ENCODE results near the gene SIPA1L3.

The SIPA1L3 gene

DNA sequence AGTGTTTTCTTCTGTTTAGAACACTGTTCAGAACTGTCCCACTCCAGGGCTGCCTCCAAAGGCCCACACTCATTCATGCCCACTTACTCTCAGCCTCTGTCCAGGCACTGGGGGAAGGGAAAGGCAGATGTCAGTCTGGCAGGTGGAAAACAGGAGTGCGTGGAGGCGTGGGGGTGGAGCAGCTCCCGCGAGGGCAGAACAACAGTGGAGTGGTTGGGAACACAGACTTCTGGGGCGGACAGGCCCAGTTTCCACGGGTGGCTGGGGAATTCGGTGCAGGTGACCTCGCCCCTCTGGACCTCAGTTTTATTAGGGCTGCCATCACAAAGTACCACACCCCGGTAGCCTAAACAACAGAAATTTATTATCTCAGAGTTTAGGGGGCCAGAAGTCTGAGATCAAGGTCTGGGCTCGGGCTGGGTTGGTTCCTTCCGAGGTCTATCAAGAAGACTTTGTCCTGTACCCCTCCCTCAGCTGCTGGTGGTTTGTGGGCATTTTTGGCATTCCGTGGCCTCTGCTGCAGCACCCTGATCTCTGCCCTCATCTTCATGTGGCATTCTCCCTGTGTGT, 59.7 kb downstream of the SIPA1L3 start:
- WGBS, 2 donors (ENCODE audit: extremely low coverage in 2 of 2, insufficient read length in 2 of 2, insufficient replicate concordance in 1 of 2) = no CpG with 5 or more reads among the region's 12 CpGs
- peaks cover 2 to 11% of the 10 kb centered on the region in 2 donors for H3K4me1 ChIP-seq (ENCODE audit: control insufficient read depth in 2 of 2, insufficient read depth in 1 of 2, low read depth in 1 of 2, low read length in 2 of 2)
- no peak for DNase-seq (ENCODE audit: low spot score)
- H3K4ac ChIP-seq (ENCODE audit: low read length) = no peak overlapping the region
- peak overlapping the region; percentile 13 for H3K27ac ChIP-seq (replicated peaks; ENCODE audit: low read length)
- no peak overlapping the region for H3K4me2 ChIP-seq (ENCODE audit: insufficient read depth, low read length, poor library complexity, severe bottlenecking)
- no peak overlapping the region for H2AFZ ChIP-seq (ENCODE audit: low read length)
- H2BK15ac ChIP-seq (ENCODE audit: low read length) = peak overlapping the region; percentile 75
- H3K36me3 ChIP-seq (replicated peaks in 1 of 2; ENCODE audit: control insufficient read depth in 2 of 2, insufficient read depth in 2 of 2, low read length in 2 of 2) = no peaks in the 10 kb centered on the region
- peak overlapping the region; percentile 91 for H3K14ac ChIP-seq (ENCODE audit: low read length)
- H3K27me3 ChIP-seq (ENCODE audit: control insufficient read depth in 3 of 3, insufficient read depth in 3 of 3, low read depth in 1 of 3, low read length in 3 of 3) = no peaks in the 10 kb centered on the region
- peak overlapping the region; percentile 76 for H2BK5ac ChIP-seq (ENCODE audit: low read length)
- H3K18ac ChIP-seq (ENCODE audit: low read length) = peak overlapping the region; percentile 89
- H2BK12ac ChIP-seq (ENCODE audit: low read length) = peak overlapping the region; percentile 36
- H3K9me3 ChIP-seq (replicated peaks in 1 of 2; ENCODE audit: control insufficient read depth in 2 of 2, insufficient read depth in 1 of 2, low read depth in 1 of 2, low read length in 2 of 2) = peaks cover 5 to 19% of the 10 kb centered on the region in 2 donors
- no peak overlapping the region for H3K4me3 ChIP-seq (ENCODE audit: low read length in 2 of 2)
- H2BK120ac ChIP-seq (ENCODE audit: low read depth, low read length) = no peak overlapping the region
- peak overlapping the region; percentile 70 for H3K23ac ChIP-seq (ENCODE audit: low read depth, low read length, poor library complexity)
- no peak overlapping the region for H4K91ac ChIP-seq (ENCODE audit: low read depth, low read length, poor library complexity)
- peak overlapping the region; percentile 86 for H2AK5ac ChIP-seq (ENCODE audit: low read depth, low read length)
- no peak overlapping the region for H3K9ac ChIP-seq (ENCODE audit: low read depth, low read length, poor library complexity)
- H4K8ac ChIP-seq (ENCODE audit: low read depth, low read length) = no peak overlapping the region
- H3K79me1 ChIP-seq (ENCODE audit: low read depth, low read length) = no peaks in the 10 kb centered on the region

DNA sequence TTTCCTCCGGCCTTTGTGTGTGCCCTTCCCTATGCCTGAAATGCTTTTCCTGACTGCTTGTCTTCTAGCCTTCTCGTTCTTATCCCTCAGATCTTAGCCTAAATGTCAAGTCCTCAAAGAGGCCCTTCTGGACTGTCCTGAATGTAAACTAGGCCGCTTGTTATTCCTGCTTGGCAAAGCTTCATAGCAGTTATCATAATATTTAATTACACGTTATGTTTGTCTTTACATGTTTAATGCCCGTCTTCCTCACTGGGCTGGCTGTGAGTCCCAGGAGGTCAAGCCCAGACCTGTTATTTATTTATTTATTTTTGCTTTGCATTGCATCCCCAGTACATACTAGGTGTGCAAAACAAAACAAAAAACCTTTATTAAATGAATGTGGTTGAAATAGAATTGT, 62.7 kb downstream of the SIPA1L3 start:
- Histone ChIP-seq H2BK12ac (ENCODE audit: low read length) (no peak overlapping the region), H3K9me3 (replicated peaks in 1 of 2; ENCODE audit: control insufficient read depth in 2 of 2, insufficient read depth in 1 of 2, low read depth in 1 of 2, low read length in 2 of 2) (peaks cover 5 to 27% of the 10 kb centered on the region in 2 donors), H4K91ac (ENCODE audit: low read depth, low read length, poor library complexity) (no peak overlapping the region)

DNA sequence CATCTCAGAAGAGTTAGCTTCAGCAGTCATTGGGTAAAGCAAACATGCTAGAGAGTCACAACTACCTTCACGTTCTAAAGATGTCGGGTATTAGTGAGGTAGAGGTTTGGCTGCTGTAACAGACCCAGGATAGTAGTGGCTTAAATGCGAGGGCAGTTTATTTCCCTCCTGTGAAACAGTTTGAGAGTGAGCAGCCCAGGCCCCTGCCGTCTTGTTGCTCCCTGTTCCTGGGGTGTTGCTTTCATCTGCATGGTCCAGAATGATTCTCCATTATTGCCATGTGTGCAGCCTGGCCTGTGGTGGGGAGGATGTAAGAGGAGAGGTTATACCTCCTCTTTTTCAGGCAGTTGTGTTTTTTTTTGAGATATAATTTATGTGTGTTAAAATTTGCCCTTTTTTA, 63.7 kb downstream of the SIPA1L3 start:
- no peak overlapping the region for H2BK5ac ChIP-seq (ENCODE audit: low read length)
- H3K4me1 ChIP-seq (ENCODE audit: control insufficient read depth in 2 of 2, insufficient read depth in 1 of 2, low read depth in 1 of 2, low read length in 2 of 2) = peaks cover 2 to 11% of the 10 kb centered on the region in 2 donors
- H2BK15ac ChIP-seq (ENCODE audit: low read length) = no peak overlapping the region
- whole genome bisulfite sequencing, 2 donors (ENCODE audit: extremely low coverage in 2 of 2, insufficient read length in 2 of 2, insufficient replicate concordance in 1 of 2) = no CpG with 5 or more reads among the region's 4 CpGs
- H3K36me3 ChIP-seq (replicated peaks in 1 of 2; ENCODE audit: control insufficient read depth in 2 of 2, insufficient read depth in 2 of 2, low read length in 2 of 2) = peaks cover 0 to 7% of the 10 kb centered on the region in 2 donors
- H3K4ac ChIP-seq (ENCODE audit: low read length) = no peak overlapping the region
- DNase-seq (ENCODE audit: low spot score) = no peak
- H4K8ac ChIP-seq (ENCODE audit: low read depth, low read length) = no peak overlapping the region
- H2BK120ac ChIP-seq (ENCODE audit: low read depth, low read length) = no peak overlapping the region
- H2AK5ac ChIP-seq (ENCODE audit: low read depth, low read length) = no peak overlapping the region
- no peak overlapping the region for H3K18ac ChIP-seq (ENCODE audit: low read length)
- H3K23ac ChIP-seq (ENCODE audit: low read depth, low read length, poor library complexity) = no peak overlapping the region
- H3K4me3 ChIP-seq (ENCODE audit: low read length in 2 of 2) = peak overlapping the region in 1 of 2 donors; percentile 65
- no peak overlapping the region for H3K4me2 ChIP-seq (ENCODE audit: insufficient read depth, low read length, poor library complexity, severe bottlenecking)
- H3K9ac ChIP-seq (ENCODE audit: low read depth, low read length, poor library complexity) = no peak overlapping the region
- H3K14ac ChIP-seq (ENCODE audit: low read length) = no peak overlapping the region
- no peaks in the 10 kb centered on the region for H3K79me1 ChIP-seq (ENCODE audit: low read depth, low read length)
- no peak overlapping the region for H3K27ac ChIP-seq (replicated peaks; ENCODE audit: low read length)
- H4K91ac ChIP-seq (ENCODE audit: low read depth, low read length, poor library complexity) = no peak overlapping the region
- no peak overlapping the region for H2BK12ac ChIP-seq (ENCODE audit: low read length)
- H3K9me3 ChIP-seq (replicated peaks in 1 of 2; ENCODE audit: control insufficient read depth in 2 of 2, insufficient read depth in 1 of 2, low read depth in 1 of 2, low read length in 2 of 2) = peaks cover 5 to 27% of the 10 kb centered on the region in 2 donors
- H2AFZ ChIP-seq (ENCODE audit: low read length) = no peak overlapping the region
- H3K27me3 ChIP-seq (ENCODE audit: control insufficient read depth in 3 of 3, insufficient read depth in 3 of 3, low read depth in 1 of 3, low read length in 3 of 3) = no peaks in the 10 kb centered on the region

More for the DNA sequence above, 62.7 kb downstream of the SIPA1L3 start:
- Histone ChIP-seq H2BK5ac (ENCODE audit: low read length) (no peak overlapping the region), H3K18ac (ENCODE audit: low read length) (no peak overlapping the region), H3K79me1 (ENCODE audit: low read depth, low read length) (no peaks in the 10 kb centered on the region), H3K27ac (replicated peaks; ENCODE audit: low read length) (no peak overlapping the region), H3K36me3 (replicated peaks in 1 of 2; ENCODE audit: control insufficient read depth in 2 of 2, insufficient read depth in 2 of 2, low read length in 2 of 2) (peaks cover 0 to 3% of the 10 kb centered on the region in 2 donors), H3K9ac (ENCODE audit: low read depth, low read length, poor library complexity) (no peak overlapping the region), H3K4me1 (ENCODE audit: control insufficient read depth in 2 of 2, insufficient read depth in 1 of 2, low read depth in 1 of 2, low read length in 2 of 2) (peaks cover 2 to 11% of the 10 kb centered on the region in 2 donors), H2BK120ac (ENCODE audit: low read depth, low read length) (no peak overlapping the region), H3K4ac (ENCODE audit: low read length) (no peak overlapping the region), H3K23ac (ENCODE audit: low read depth, low read length, poor library complexity) (no peak overlapping the region), H2AFZ (ENCODE audit: low read length) (no peak overlapping the region), H3K14ac (ENCODE audit: low read length) (no peak overlapping the region), H3K4me2 (ENCODE audit: insufficient read depth, low read length, poor library complexity, severe bottlenecking) (no peak overlapping the region), H4K8ac (ENCODE audit: low read depth, low read length) (no peak overlapping the region), H3K27me3 (ENCODE audit: control insufficient read depth in 3 of 3, insufficient read depth in 3 of 3, low read depth in 1 of 3, low read length in 3 of 3) (no peaks in the 10 kb centered on the region), H2BK15ac (ENCODE audit: low read length) (no peak overlapping the region), H2AK5ac (ENCODE audit: low read depth, low read length) (no peak overlapping the region), H3K4me3 (ENCODE audit: low read length in 2 of 2) (no peak overlapping the region)
- no CpG with 5 or more reads among the region's 5 CpGs for WGBS, 2 donors (ENCODE audit: extremely low coverage in 2 of 2, insufficient read length in 2 of 2, insufficient replicate concordance in 1 of 2)
- DNase-seq (ENCODE audit: low spot score) = no peak

DNA sequence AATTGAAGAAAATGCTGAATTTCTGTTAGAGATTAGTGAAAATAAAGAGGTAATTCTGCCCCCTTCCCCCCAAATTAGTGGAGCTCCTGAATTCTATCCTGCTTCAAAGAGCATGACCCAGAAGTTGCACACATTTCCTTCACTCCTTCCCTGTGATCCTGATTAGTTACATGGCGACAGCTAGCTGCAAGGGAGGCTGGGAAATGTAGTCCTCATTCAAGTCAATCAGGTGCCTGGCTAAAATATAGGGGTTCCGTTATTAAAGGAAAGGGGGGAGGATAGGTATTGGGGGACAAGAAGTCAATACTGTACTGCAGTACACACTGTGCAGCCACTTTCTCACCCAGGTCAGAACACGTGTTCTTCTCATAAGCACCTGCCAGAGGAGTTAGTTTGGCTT, 65.8 kb downstream of the SIPA1L3 start:
- no peak overlapping the region for H2BK15ac ChIP-seq (ENCODE audit: low read length)
- peaks cover 5 to 27% of the 10 kb centered on the region in 2 donors for H3K9me3 ChIP-seq (replicated peaks in 1 of 2; ENCODE audit: control insufficient read depth in 2 of 2, insufficient read depth in 1 of 2, low read depth in 1 of 2, low read length in 2 of 2)
- no peak overlapping the region for H3K4me3 ChIP-seq (ENCODE audit: low read length in 2 of 2)
- no peak overlapping the region for H2AK5ac ChIP-seq (ENCODE audit: low read depth, low read length)
- no peaks in the 10 kb centered on the region for H3K27me3 ChIP-seq (ENCODE audit: control insufficient read depth in 3 of 3, insufficient read depth in 3 of 3, low read depth in 1 of 3, low read length in 3 of 3)
- no peak overlapping the region for H3K4ac ChIP-seq (ENCODE audit: low read length)
- H4K8ac ChIP-seq (ENCODE audit: low read depth, low read length) = no peak overlapping the region
- no peak overlapping the region for H2BK12ac ChIP-seq (ENCODE audit: low read length)
- no peak overlapping the region for H2BK5ac ChIP-seq (ENCODE audit: low read length)
- peaks cover 3 to 4% of the 10 kb centered on the region in 2 donors for H3K4me1 ChIP-seq (ENCODE audit: control insufficient read depth in 2 of 2, insufficient read depth in 1 of 2, low read depth in 1 of 2, low read length in 2 of 2)
- WGBS, 2 donors (ENCODE audit: extremely low coverage in 2 of 2, insufficient read length in 2 of 2, insufficient replicate concordance in 1 of 2) = no CpG with 5 or more reads among the region's 3 CpGs
- H3K9ac ChIP-seq (ENCODE audit: low read depth, low read length, poor library complexity) = no peak overlapping the region
- no peak overlapping the region for H3K18ac ChIP-seq (ENCODE audit: low read length)
- no peak overlapping the region for H2BK120ac ChIP-seq (ENCODE audit: low read depth, low read length)
- H3K4me2 ChIP-seq (ENCODE audit: insufficient read depth, low read length, poor library complexity, severe bottlenecking) = no peak overlapping the region
- H3K14ac ChIP-seq (ENCODE audit: low read length) = no peak overlapping the region
- H3K79me1 ChIP-seq (ENCODE audit: low read depth, low read length) = no peaks in the 10 kb centered on the region
- H3K36me3 ChIP-seq (replicated peaks in 1 of 2; ENCODE audit: control insufficient read depth in 2 of 2, insufficient read depth in 2 of 2, low read length in 2 of 2) = peaks cover 0 to 7% of the 10 kb centered on the region in 2 donors
- no peak overlapping the region for H3K27ac ChIP-seq (replicated peaks; ENCODE audit: low read length)
- no peak overlapping the region for H2AFZ ChIP-seq (ENCODE audit: low read length)
- no peak overlapping the region for H4K91ac ChIP-seq (ENCODE audit: low read depth, low read length, poor library complexity)
- no peak for DNase-seq (ENCODE audit: low spot score)
- H3K23ac ChIP-seq (ENCODE audit: low read depth, low read length, poor library complexity) = no peak overlapping the region

Measured in neuronal stem cell (in vitro differentiated cells).